Stimulated activated CD4-positive, alpha-beta T cell treated with anti-CD3 and anti-CD28 coated beads, Interleukin-12 subunit alpha, Interleukin-12 subunit beta, amount 100 ng/mL, for 48 hours (primary cell): Measurements from ENCODE around the gene LPAR1.

Experiments used
- DNase-seq, 3 donors: peaks; one replicate each; pipeline ENCODE4 v3.0.0-alpha.2; 2020; ENCODE audit warnings: low read depth in 2 of 3, low spot score in 1 of 3

The LPAR1 gene

DNA sequence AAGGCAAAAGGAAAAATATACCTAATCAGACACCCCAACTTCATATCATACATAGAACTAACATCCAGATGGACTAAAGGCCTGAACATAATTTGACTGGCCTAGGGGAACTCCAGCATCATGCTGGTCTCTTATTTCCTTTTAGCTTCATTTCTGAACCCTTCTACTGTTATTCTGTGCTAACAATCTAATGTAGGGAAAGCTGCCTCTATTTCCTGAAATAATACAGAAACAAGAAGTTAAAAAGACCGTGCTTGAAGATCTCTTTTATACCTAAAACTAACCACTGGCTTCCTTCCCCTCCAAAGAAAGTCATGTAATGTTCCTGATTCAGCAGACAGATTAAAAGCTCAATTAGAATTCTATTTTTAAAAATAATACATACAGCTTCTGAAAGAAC, 36.7 kb downstream of the LPAR1 start:
- DNase-seq, result no peak

DNA sequence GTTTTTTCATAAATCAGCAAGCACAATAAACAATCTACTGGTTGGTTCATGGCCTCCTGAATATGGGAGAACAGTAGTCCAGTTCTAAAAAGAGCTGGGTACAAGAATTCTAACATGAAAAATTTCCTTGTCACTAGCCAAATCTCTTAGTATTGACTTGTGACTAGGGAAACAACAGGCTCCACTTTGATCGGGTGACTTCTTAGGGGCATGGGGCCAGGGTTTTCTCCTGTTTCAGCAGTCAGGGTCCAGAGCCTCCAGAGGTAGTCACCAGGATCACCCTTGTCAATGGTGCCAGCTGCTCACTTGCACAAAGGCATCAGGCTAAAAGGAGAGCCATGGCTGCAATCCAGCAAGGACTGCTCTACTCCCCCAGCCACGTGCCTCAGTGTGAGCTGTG, 38.1 kb downstream of the LPAR1 start:
- DNase-seq, result no peak

DNA sequence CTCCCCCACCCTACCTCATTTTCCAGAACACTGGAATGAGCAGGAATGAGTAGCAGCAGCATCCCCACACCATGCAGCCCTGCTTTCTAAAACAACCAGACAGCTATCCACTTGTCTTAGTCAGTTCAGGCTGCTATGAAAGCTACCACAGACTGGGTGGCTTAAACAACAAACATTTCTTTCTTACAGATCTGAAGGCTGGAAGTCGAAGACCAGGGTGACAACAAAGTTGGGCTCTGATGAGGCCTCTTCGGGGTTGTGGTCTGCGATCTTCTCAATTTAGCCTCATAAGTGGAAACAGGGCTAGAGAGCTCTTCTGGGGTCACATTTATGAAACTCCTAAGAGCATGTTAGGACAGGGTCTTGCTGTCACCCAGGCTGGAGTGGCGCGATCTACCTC, 38.9 kb downstream of the LPAR1 start:
- DNase-seq, result no peak

DNA sequence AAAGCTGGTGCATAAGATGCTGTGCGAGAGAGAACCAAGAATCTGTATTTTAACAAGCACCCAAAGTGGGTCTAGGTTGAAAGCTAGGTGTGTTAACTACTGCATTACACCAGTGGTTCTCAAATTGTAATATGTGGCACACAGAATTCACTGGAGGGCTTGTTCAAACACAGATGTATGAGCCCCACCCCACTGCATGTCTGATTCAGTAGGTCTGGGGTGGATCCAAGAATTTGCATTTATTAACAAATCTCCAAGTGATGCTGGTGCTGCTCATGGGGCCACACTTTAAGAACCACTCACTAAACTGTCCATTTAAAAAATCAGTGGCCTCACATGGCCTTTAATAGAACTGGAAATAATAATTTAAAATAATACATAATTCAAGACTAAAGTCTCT, 40.4 kb downstream of the LPAR1 start:
- no peak for DNase-seq

DNA sequence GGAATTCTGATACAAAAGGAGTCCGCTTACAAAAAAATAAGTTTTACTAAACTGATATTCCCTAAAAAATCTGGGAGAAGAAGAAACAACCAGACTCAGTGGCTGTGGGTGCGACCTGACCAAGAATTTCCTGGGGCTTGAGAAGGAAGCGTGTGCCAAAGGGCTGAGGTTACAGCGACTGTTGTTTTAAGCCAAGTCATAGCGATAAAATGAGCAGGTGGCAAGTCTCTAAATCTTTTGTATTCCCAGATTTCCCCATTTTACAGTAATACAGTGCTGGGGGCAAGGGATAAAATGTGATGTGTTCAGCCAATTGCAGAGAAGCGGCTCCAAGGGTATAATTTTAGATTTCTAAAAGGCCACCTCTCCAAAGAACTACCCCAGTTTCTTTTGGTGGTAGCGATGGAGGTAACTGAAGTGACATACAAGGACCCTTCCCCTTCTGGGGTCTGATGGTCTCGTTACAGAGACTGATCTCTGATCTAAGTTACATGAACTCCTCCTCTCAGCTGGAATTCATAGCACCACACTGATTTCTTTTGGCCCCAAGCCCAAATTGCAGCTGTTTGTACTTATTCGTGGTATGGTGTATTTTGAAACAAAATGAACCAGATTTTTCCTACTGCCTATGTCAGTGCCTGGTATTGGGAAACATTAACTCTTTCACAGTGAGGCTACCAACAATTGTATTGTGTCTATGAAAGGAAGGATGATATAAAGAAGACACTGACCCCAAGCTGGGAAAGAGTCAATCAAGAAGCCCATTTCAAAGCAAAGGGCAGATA, 41.6 kb downstream of the LPAR1 start:
- DNase-seq, result no peak

DNA sequence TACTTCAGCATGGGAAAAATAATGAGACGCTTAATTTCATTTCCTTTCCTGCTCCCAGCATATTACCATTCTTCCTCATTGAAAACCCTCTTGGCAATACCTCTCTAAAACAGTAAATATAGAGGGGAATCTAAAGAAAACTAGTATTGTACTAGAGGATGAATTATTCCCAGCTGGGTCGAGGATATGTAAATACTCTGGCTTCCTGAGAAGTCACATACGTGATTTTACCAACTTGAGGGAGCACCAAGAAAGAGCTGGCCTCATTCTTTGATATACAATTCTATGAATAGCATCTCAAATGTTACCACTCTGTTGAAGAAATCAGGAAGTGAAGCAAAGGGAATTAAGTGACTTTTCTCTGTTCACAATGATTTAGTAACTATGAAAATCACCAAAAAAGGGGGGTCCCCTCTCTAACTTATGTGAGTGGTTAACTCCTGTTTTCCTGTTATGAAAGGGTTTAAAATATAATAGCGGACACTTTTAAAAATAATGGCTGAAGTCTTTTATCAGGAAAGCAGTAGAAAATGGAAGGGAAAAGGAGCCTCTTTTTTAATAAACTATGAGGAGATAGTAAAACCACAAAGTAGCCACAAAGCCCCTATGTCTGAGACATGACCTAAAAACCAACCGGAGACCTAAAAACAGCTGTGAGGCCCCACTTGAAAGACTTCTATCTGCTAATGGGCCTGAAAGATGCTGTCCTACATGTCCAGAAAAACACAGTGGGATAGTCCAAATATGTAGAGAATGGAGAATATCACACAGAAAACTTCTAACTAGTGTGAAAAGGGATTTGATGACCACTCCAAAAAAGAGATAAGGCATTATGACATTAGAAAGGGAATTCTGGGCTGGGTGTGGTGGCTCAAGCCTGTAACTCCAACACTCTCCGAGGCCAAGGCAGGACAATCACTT, 42.6 kb downstream of the LPAR1 start:
- no peak for DNase-seq

DNA sequence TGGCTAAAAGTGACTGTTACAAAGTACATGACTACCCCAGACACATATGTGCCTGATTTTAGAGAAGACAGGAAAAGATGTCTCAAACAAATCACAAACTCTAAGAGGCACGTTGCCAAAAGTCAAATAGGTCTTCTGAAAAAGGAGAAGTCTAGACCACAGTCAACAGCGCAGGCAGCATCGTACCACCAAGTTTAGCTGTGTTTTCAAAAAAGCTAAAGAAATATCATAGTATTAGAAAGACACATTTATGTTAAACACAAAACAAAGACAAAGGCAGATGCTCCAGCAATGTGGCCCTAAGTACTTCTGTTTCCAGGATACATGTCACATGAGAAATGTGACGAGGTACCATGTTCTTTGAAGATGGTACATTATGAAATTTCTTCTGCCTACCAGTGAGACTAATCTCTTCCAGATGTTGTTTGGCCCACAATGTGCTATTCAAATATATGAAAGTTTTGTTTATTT, 43.5 kb downstream of the LPAR1 start:
- DNase-seq, result no peak

DNA sequence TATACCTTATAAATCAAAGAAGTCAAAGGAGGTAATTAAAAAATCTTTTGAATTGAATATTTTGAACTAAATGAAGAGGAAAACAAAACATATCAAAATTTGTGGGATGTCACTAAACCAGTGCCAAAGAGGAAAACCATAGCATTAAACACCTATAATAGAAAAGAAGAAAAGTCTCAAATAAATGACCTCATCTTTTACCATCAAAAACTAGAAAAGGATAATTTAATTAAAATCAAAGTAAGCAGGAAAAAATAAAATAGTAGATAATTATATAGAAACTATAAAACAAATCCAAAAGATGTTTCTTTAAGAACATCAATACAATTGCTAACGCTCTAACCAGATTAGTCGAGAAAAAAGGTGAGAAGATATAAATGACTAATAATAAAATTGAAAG, 47.8 kb downstream of the LPAR1 start:
- DNase-seq, result no peak

DNA sequence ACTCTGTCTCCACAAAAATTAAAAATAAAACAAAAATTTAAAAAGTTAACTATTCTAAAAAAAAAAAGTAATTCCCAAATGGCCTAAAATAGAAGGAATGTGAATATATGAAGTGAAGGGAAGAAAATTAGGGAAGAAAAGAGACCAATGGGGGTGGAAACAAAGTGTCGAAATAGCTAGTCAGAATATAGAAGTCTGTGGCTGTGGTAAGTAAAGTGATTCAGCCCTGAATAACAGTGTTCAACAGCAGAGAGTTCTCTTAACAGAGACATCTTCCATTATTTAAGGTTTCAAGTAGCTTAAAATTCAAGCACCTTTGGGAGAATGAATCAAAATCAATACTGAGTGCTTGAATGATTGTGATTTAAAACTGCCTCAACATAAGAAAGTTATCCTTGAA, 51.7 kb downstream of the LPAR1 start:
- DNase-seq, result no peak

DNA sequence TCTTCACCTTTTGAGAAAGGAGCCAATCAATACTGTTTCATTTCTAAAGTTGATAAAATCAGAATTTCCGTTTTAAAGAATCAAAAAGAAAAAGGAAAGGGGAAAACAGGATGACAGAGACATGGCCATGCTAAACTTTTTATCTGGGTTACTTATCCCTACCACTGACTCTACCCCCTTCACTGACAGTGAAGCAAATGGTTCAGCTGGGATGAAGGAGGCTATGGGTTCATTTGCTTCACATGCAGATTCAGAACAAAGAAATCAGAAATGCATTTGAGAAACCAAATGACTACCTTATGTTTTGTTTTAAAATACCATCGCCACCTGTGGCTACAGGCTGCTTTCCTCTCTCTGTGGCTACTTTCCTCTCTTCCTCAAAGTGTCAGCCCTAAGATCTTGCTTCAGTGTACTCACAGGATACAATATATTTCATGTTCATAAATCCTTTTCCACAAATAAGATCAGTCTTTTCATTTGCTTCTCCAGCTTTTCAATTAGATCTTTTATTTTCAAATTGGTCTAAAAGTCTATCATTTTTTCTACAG, 53.3 kb downstream of the LPAR1 start:
- DNase-seq, result no peak

DNA sequence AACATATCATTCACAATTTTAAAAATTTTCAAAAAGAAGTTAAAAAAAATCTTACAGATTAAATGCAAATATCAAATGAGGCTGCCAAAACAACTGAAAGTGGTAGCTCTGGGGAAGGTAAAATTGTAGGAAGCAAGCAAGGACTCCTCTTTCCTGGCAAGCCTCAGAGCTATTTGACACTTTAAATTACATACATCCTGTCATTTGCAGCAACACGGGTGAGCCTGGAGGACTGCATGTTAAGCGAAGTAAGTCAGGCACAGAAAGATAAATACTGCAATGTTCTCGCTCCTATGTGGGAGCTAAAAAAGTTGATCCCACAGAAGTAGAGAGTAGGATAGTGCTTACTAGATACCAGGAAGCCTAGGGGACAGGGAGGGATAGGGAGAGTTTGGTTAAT, 58.0 kb downstream of the LPAR1 start:
- no peak for DNase-seq

DNA sequence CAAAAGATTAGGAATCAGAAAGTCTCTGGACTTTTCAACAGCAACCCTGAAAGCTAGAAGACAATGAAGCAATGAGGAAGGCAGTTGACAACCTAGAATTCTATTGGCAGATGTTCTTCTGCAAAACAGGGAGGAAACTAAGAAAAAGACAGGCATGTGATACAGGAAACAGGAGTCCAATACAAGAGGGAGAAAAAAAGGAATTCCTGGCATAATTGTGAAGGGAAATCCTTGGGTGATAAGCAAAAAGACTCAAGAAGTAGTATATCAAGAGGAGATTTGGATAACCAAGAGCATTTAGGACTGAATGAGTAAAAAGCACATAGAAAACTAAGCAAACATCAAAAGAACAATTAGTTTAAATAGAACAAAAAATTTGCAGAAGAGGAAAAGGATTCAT, 58.6 kb downstream of the LPAR1 start:
- DNase-seq, result no peak

DNA sequence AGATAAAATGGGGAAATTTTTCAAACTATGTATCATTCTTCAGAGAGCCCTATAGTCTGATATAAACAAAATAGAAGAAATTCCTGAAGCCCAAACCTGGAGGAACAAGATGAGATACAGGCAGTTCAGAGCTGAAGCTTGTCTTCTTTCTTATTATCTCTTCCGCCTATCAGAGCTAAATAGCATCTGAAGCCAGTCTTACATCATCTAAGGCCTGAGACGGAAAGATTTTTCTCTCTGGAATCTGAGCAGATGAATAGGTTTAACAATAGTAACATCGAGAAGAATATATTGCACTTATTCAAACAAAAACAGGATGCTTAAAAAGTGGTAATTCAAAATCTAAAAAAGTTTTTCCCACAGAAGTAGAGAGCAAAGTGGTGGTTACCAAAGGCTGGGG, 59.8 kb downstream of the LPAR1 start:
- no peak for DNase-seq

DNA sequence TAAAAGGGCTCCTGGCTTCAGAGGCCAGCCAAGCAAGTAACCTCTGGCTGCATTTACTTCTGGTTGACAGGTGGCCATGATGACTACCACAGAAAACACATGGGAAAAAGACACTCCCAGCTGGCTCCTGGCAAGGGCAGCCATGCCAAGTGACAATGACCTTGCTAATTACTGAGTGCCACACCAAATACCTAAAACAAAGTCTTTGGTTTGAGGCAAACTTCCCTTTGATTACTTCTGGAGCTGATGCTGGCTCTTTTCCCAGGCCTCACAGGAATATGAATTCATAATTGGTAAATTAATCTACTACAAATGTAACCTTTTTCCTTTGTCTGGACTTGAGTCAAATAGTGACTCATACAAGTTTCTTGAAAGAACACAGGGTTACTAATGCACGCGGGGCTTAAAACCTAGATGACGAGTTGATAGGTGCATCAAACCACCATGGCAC, 61.0 kb downstream of the LPAR1 start:
- DNase-seq, result no peak

DNA sequence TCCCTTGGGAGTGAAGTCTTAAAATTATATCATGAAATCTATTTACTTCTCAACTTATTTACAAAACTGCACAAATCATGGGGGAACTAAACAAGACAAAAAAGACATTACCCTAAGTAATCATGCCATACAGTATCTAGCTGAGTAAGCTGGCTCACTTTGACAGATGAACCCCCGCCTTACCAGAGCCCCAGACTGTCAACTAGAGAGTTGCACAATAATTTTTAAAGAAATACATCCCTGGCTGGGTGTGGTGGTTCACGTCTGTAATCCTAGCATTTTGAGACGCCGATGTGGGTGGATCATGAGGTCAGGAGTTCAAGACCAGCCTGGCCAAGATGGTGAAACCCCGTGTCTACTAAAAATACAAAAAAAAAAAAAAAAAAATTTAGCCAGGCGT, 62.3 kb downstream of the LPAR1 start:
- DNase-seq, result no peak

DNA sequence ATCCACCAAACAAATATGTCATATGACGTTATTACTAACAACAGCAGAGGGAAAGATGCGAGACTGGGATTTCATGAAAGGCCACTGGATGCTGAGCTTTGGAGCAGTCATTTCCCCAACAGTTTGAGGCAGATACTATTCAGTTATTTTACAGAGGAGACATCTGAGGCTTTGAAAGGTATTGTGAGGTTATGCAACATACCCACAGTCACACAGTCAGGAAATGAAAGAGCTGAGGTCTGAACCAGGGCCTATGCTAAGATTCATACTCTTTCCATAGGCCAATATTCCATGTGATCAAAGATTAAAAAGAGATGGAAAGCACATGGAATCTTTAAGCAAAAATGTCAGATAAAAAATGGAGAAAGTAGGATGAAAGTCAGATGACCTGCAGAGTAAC, 63.0 kb downstream of the LPAR1 start:
- no peak for DNase-seq

DNA sequence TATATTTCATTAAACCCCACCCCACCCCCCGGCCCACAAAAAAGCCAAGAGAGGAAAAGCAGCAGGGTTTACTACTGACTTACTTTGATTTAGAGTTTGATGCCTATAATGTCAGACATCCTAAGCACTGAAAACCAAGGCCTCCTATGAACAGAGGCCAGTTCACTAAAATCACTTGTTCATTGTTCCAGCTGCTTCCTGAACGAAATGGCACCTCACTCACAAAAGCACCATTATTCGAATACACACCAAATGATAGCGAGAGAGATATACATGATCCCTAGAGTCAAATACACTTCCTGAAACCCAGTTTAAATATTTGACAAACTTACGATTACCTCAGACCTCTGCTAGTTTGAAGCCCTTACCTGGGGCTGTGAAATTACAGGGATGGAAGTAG, 66.6 kb downstream of the LPAR1 start:
- no peak for DNase-seq

DNA sequence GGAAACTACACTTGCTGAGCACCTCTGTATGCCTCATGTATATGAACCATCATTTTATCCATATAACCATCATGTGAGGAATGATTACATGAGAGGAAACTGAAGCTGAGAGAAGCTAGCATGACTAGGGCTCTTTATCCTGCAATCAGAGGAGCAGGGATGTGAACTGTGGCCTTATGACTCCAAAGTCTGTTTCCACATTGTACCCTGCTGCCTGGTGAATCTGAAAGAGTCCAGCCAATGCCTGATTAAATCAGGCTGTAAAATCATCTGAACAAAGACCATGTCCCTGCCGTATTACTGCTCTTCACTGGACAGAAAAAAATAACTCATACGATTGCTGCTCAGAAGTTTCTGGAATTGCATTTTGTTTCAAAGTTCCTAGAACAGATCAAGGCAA, 67.0 kb downstream of the LPAR1 start:
- no peak for DNase-seq

DNA sequence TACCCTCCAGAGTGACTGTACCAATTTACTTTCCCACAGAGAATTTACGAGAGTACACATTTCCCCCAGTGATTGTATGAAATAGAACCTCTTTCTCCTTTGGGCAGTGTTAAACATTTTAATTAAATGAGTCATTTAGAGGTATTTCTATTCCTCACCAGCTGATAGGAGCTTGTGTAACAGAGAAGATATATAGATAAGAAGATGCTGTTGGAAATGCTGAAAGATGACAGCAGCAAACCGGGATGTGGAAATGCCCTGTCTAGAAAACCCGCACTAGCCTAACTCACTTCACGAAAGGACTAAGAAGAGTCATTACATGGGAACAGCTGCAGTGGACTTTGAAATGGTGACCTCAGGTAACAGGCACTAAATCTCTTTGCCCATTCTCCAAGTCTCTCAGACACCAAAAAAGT, 68.3 kb downstream of the LPAR1 start:
- DNase-seq, result no peak

DNA sequence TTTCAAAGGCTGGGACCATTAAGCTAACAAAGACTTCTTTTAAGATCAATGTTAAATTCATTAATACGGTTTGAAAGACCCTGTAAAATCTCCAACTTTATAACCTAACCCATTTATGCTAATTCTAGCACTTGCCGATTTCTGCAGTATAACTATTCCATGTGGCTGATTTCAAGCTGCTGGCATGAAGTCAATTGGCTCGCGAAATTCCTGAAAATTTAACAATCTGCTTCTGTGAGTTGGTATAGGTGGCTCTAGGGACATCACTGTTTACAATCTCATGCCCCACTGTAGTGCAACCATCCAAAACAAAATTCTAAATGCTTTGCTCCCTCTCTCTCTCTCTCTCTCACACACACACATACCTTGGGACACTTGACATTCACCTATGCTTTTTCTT, 70.2 kb downstream of the LPAR1 start:
- no peak for DNase-seq

DNA sequence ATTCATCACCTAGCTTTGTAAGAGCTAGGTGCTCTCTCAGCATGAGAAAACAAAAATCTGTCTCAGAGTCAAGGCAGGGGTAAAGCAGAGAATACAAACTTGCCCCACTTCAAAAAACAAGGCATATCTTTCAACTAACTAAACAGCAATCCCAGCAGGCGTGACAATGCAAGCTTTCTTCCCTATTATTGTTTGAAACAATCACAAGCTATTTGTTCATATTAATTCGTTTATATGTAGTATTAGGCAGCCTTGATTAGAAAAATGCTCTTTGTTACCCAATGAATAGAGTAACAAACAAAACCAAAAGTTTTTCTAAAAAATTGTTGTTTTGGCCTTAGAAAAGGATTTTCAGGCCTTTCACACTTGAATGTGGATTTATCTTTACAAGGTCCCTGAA, 71.1 kb downstream of the LPAR1 start:
- DNase-seq, result no peak

DNA sequence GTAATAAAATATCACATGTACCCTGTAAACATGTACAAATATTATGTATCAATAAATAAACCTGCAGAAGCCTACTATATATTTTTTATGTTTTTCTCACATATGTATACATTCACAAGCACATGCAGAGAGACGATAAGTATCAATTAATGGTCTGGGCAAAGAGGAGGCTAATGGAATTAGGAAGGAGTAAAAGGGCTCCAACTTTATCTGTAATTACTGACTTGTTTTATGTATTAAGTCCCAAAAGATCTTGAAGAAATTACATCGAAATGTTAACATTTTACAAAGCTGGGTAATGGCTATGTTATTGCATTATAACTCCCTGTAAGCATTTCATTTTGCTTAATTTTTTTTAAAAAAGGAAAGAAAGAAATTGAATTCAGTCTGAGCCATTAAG, 78.0 kb downstream of the LPAR1 start:
- DNase-seq, result no peak
